Measurements from ENCODE around the gene ELOF1. TPM values are rescaled to one million over a fixed set of nuclear protein-coding genes. Genes with fewer than 3 reads are reported as not detected.
A peak's percentile ranks its signal among the peaks of the same experiment; 100 is the strongest.

ELOF1 gene
- total and polyA plus RNA-seq, 2 of the 4 experiments (the other 2 are of a cell fraction), result 62.4 to 96.8 TPM

- Histone ChIP-seq H3K27ac (ENCODE audit: insufficient read depth, low read length) (no peak overlapping the region), H3K56ac (ENCODE audit: extremely low read depth, insufficient read depth, low read length) (no peak overlapping the region), H4K5ac (ENCODE audit: low read depth, low read length) (no peak overlapping the region), H4K91ac (ENCODE audit: insufficient read depth, low read depth, low read length) (no peak overlapping the region), H4K8ac (ENCODE audit: low read depth in 2 of 2, low read length in 2 of 2) (0 out of 4 replicates have a peak overlapping the region, but pooled peaks of 1 of the 2 experiments have one; percentile 63), H3K4me1 (ENCODE audit: control insufficient read depth, insufficient read depth, low read length) (peaks cover 4% of the 10 kb centered on the region), H3K9me1 (ENCODE audit: insufficient read depth, low read length) (no peaks in the 10 kb centered on the region; the same call in 1 of the 2 replicates), H3K36me3 (ENCODE audit: control insufficient read depth, insufficient read depth, low read length) (no peaks in the 10 kb centered on the region), H3K4ac (ENCODE audit: low read depth, low read length) (0 out of 2 replicates have a peak overlapping the region, but pooled peaks have one; percentile 3), H3K9ac (ENCODE audit: low read depth, low read length) (no peak overlapping the region), H2BK20ac (ENCODE audit: low read depth, low read length) (no peak overlapping the region), H2AK9ac (replicated peaks; ENCODE audit: low read depth, low read length, poor library complexity) (no peak overlapping the region), H2AK5ac (ENCODE audit: low read depth, low read length) (no peak overlapping the region), H3K4me2 (ENCODE audit: low read depth, low read length) (no peak overlapping the region), H3K23ac (ENCODE audit: low read depth, low read length) (no peak overlapping the region), H2BK120ac (ENCODE audit: low read depth, low read length) (no peak overlapping the region), H3K79me1 (ENCODE audit: low read depth in 1 of 2, low read length in 2 of 2) (no peaks in the 10 kb centered on the region), H3K18ac (ENCODE audit: low read depth, low read length) (no peak overlapping the region), H2BK15ac (ENCODE audit: low read depth, low read length) (no peak overlapping the region), H3K14ac (replicated peaks; ENCODE audit: low read depth, low read length) (0 out of 2 replicates have a peak overlapping the region, but pooled peaks have one; percentile 37), H4K20me1 (ENCODE audit: insufficient read depth, low read length) (no peaks in the 10 kb centered on the region), H2BK5ac (ENCODE audit: low read depth, low read length, poor library complexity, severe bottlenecking) (no peak overlapping the region), H2AFZ (replicated peaks; ENCODE audit: low read length, poor library complexity) (no peak overlapping the region), H3K27me3 (ENCODE audit: control insufficient read depth, insufficient read depth, low read length) (peaks cover 3% of the 10 kb centered on the region; the same call in 1 of the 2 replicates), H3K9me3 (ENCODE audit: control insufficient read depth, insufficient read depth, low read length) (no peaks in the 10 kb centered on the region), H3K4me3 (ENCODE audit: insufficient read depth, low read depth, low read length) (no peak overlapping the region)
- DNase-seq (peak; percentile 52), ATAC-seq (ENCODE audit: low read depth) (peak; percentile 67)
- ChIA-PET POLR2A (ENCODE audit: unreplicated experiment) (no interaction called here), CTCF (interaction anchor here (1.0 kb wide), 1 partner anchor 20 kb away, joined by 4 read pairs; no protein-coding TSS in a partner anchor)
- dilution Hi-C loops (cut with HindIII; ENCODE audit: low sequenced_read_pairs, unreplicated experiment) (no loop called here), intact Hi-C loops (cut with micrococcal nuclease) (no loop called here), in situ Hi-C loops (cut with MboI; ENCODE audit: low sequenced_read_pairs) (no loop called here)
- TF ChIP-seq RAD21 (IDR thresholded peaks at IDR 0.05; ENCODE audit: low read length) (no peak), CTCF (conservative IDR thresholded peaks at IDR 0.05; ENCODE audit: low read depth, low read length) (no peak), USF2 (IDR thresholded peaks at IDR 0.05; ENCODE audit: low read depth, low read length) (no peak), MAFK (IDR thresholded peaks at IDR 0.05; ENCODE audit: low read depth, low read length) (no peak), ELK1 (IDR thresholded peaks at IDR 0.05; ENCODE audit: borderline replicate concordance, low read depth, low read length) (no peak), MXI1 (IDR thresholded peaks at IDR 0.05; ENCODE audit: borderline replicate concordance, low read depth, low read length) (no peak), POLR2A (IDR thresholded peaks at IDR 0.05; ENCODE audit: low read depth, low read length) (no peak), MAZ (IDR thresholded peaks at IDR 0.05; ENCODE audit: borderline replicate concordance, low read depth, low read length) (no peak), RFX5 (IDR thresholded peaks at IDR 0.05; ENCODE audit: low read depth, low read length) (no peak), SMC3 (IDR thresholded peaks at IDR 0.05; ENCODE audit: low read depth, low read length) (no peak), FOS (IDR thresholded peaks at IDR 0.05; ENCODE audit: low read depth, low read length) (no peak), BHLHE40 (IDR thresholded peaks at IDR 0.05; ENCODE audit: low read depth, low read length) (no peak)
- BruUV-seq (replicated peaks), result no TSS peak
- no CpG with 5 or more reads among the region's 3 CpGs for whole genome bisulfite sequencing, 2 experiments (ENCODE audit: extremely low coverage in 2 of 2, insufficient read length in 1 of 2)
These were observed 22.7 kb upstream of the ELOF1 start for GRCh38 chr19:11581740-11582139.
